Smooth muscle cell (in vitro differentiated cells): ENCODE results near the gene FLNB. TPM values are rescaled to one million over a fixed set of nuclear protein-coding genes. Genes with fewer than 3 reads are reported as not detected.

Source experiments
- DNase-seq: peaks from one replicate; lab custom pipeline; 2025; ENCODE audit not compliant: unreplicated experiment; lab: John Stamatoyannopoulos, UW
- H2AFZ ChIP-seq: fragments of 200-600 bp; sonication (generic); 2 replicates; pipeline ENCODE4 v1.6.0; 2016; ENCODE audit warnings: antibody characterized with exemption, low read depth, mild to moderate bottlenecking
- H3F3A ChIP-seq: fragments of 200-600 bp; sonication (generic); 2 replicates; pipeline ENCODE4 v1.6.0; 2017; ENCODE audit warnings: antibody characterized with exemption, low read depth
- H3K27ac ChIP-seq: fragments of 200-600 bp; sonication (generic); 2 replicates; pipeline ENCODE4 v1.5.1; 2016; ENCODE audit warnings: low read depth, mild to moderate bottlenecking
- H3K27me3 ChIP-seq: fragments of 200-600 bp; sonication (generic); 2 replicates; pipeline ENCODE4 v1.6.1; 2016; ENCODE audit warnings: low read depth, mild to moderate bottlenecking
- H3K36me3 ChIP-seq: fragments of 200-600 bp; sonication (generic); 2 replicates; pipeline ENCODE4 v1.5.1; 2016; ENCODE audit warnings: low read depth
- H3K4me1 ChIP-seq: fragments of 200-600 bp; sonication (generic); 2 replicates; pipeline ENCODE4 v1.5.1; 2016; ENCODE audit warnings: low read depth
- H3K4me2 ChIP-seq: fragments of 200-600 bp; sonication (generic); 2 replicates; pipeline ENCODE4 v1.6.0; 2016; ENCODE audit warnings: mild to moderate bottlenecking
- H3K4me3 ChIP-seq: fragments of 200-600 bp; sonication (generic); 2 replicates; pipeline ENCODE4 v1.5.1; 2016; ENCODE audit warnings: mild to moderate bottlenecking
- H3K79me2 ChIP-seq: fragments of 200-600 bp; sonication (generic); 2 replicates; pipeline ENCODE4 v1.6.0; 2016; ENCODE audit warnings: low read depth, mild to moderate bottlenecking
- H3K9ac ChIP-seq: fragments of 200-600 bp; sonication (generic); 2 replicates; pipeline ENCODE4 v1.6.0; 2016; ENCODE audit warnings: low read depth
- H3K9me3 ChIP-seq: fragments of 200-600 bp; sonication (generic); replicated peaks from 2 replicates; pipeline ENCODE4 v1.5.1; 2016; ENCODE audit warnings: low read depth
- H4K20me1 ChIP-seq: fragments of 200-600 bp; sonication (generic); 2 replicates; pipeline ENCODE4 v1.6.0; 2016; ENCODE audit warnings: low read depth
- CTCF ChIP-seq: fragments of 200-600 bp; sonication (generic); IDR thresholded peaks from 2 replicates; pipeline ENCODE4 v1.5.1; 2017; ENCODE audit warnings: borderline replicate concordance, mild to moderate bottlenecking, antibody characterized with exemption; ENCODE audit not compliant: insufficient read depth, poor library complexity, severe bottlenecking
- WGBS: methylation state at CpG from one replicate; pipeline ENCODE4 v1.1.7; 2016; ENCODE audit warnings: low lambda C conversion rate; 5-methylcytosine and 5-hydroxymethylcytosine counted together
- polyA plus RNA-seq: library from polyadenylated mRNA; unstranded; fragments of >200 nt; fragmentation: Nextera tagmentation; extraction: Ambion mirVana; gene quantifications from 2 replicates; pipeline ENCODE4 v1.2.1, GENCODE V29; 2016
- total RNA-seq: library from RNA; depleted of rRNA; stranded (reverse); fragments of >200 nt; gene quantifications from 2 replicates; pipeline ENCODE4 v1.2.3, GENCODE V29; 2014

FLNB gene
- total and polyA plus RNA-seq, 2 experiments from 2014 or later, result 52.7 to 145 TPM

DNA sequence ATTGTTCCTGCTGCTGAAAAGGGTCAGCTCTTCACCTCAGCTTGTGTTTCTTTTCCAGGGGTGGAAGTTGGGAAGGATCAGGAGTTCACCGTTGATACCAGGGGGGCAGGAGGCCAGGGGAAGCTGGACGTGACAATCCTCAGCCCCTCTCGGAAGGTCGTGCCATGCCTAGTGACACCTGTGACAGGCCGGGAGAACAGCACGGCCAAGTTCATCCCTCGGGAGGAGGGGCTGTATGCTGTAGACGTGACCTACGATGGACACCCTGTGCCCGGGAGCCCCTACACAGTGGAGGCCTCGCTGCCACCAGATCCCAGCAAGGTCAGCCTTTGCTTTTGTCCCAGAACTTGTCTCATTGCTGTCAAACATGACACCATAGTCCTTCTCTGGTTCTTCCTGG lies 113.0 kb downstream of the FLNB start:
- peaks cover 12% of the 10 kb centered on the region for H3K79me2 ChIP-seq
- WGBS, result 99% methylated on average over 11 of the region's 11 CpGs
- peaks cover 34% of the 10 kb centered on the region for H3K36me3 ChIP-seq
- H3K4me1 ChIP-seq, result no peaks in the 10 kb centered on the region
- no peak overlapping the region for H3K4me3 ChIP-seq
- DNase-seq, result no peak
- no peak overlapping the region for H3K27ac ChIP-seq
- no peak overlapping the region for H3K9ac ChIP-seq
- no peaks in the 10 kb centered on the region for H3K9me3 ChIP-seq
- no peak for TF ChIP-seq CTCF
- no peak overlapping the region for H3K4me2 ChIP-seq
- H3F3A ChIP-seq, result peaks cover 4% of the 10 kb centered on the region
- no peak overlapping the region for H2AFZ ChIP-seq
- peaks cover 38% of the 10 kb centered on the region for H4K20me1 ChIP-seq
- H3K27me3 ChIP-seq, result no peaks in the 10 kb centered on the region

GRCh38 chr3:58122936-58123700 lies 114.9 kb downstream of the FLNB start:
- H3K4me2 ChIP-seq, result no peak overlapping the region
- WGBS, result 96% methylated on average over 41 of the region's 41 CpGs
- no peak overlapping the region for H3K27ac ChIP-seq
- no peak overlapping the region for H3K9ac ChIP-seq
- no peak overlapping the region for H2AFZ ChIP-seq
- H3K4me3 ChIP-seq, result no peak overlapping the region
- H3K27me3 ChIP-seq, result no peaks in the 10 kb centered on the region
- no peaks in the 10 kb centered on the region for H3K9me3 ChIP-seq
- DNase-seq, result no peak
- TF ChIP-seq CTCF, result no peak
- H4K20me1 ChIP-seq, result peaks cover 37% of the 10 kb centered on the region
- H3F3A ChIP-seq, result peaks cover 4% of the 10 kb centered on the region
- peaks cover 41% of the 10 kb centered on the region for H3K36me3 ChIP-seq
- no peaks in the 10 kb centered on the region for H3K4me1 ChIP-seq
- H3K79me2 ChIP-seq, result peaks cover 10% of the 10 kb centered on the region

DNA sequence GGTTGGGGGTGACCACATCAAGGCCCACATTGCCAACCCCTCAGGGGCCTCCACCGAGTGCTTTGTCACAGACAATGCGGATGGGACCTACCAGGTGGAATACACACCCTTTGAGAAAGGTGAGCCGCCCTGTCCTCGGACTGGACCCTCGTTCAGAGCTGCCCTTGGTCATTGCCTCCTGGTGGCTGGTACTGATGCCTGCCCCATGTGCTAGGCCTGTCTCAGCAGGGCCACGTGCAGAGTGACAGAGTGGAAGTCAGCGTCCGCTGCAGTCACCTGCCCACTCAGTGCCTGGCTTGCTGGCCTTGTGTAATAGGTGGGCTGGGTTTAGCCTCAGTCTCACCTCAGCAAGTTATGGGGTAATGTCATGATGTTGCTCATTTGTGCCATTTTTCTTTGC lies 116.2 kb downstream of the FLNB start:
- Histone ChIP-seq H3K4me1 (no peaks in the 10 kb centered on the region), H3K4me2 (no peak overlapping the region), H3K27ac (no peak overlapping the region), H3K36me3 (peaks cover 36% of the 10 kb centered on the region), H3K27me3 (no peaks in the 10 kb centered on the region), H3K4me3 (no peak overlapping the region), H2AFZ (no peak overlapping the region), H3K79me2 (peaks cover 17% of the 10 kb centered on the region), H3K9me3 (no peaks in the 10 kb centered on the region), H3K9ac (no peak overlapping the region), H3F3A (peaks cover 4% of the 10 kb centered on the region), H4K20me1 (peaks cover 45% of the 10 kb centered on the region)
- DNase-seq, result no peak
- WGBS, result 94% methylated on average over 8 of the region's 8 CpGs
- no peak for TF ChIP-seq CTCF
